Lower leg skin (tissue), 4 donors: ENCODE measurements around the gene ARMC2. TPM values are rescaled to one million over a fixed set of nuclear protein-coding genes. Genes with fewer than 3 reads are reported as not detected.

Experiments used
- DNase-seq, 2 donors: peaks; one replicate each; pipeline ENCODE4 v3.0.0-alpha.2; 2019; ENCODE audit warnings: low spot score in 2 of 2
- H3K4me3 ChIP-seq: fragments of 200-600 bp; sonication (generic); 2 replicates; pipeline ENCODE4 v1.5.1; 2017; ENCODE audit warnings: mild to moderate bottlenecking, low read depth; ENCODE audit not compliant: poor library complexity, severe bottlenecking
- POLR2A ChIP-seq, 2 donors: fragments of 450-650 bp; IDR thresholded peaks; one replicate each; pipeline ENCODE4 v1.6.1; 2016 to 2017; ENCODE audit warnings: antibody characterized with exemption in 2 of 2, mild to moderate bottlenecking in 1 of 2, moderate library complexity in 1 of 2
- WGBS, 2 donors: methylation state at CpG; one replicate each; pipeline ENCODE4 v1.1.5; 2018; 5-methylcytosine and 5-hydroxymethylcytosine counted together
- intact Hi-C: fragments of 100-400 bp; cut with DNase I; formaldehyde crosslinking; loops from one replicate; pipeline ENCODE4 v1.15.0; 2023; ENCODE audit warnings: low total_unique reads
- total RNA-seq, 4 donors: library from RNA; depleted of rRNA; stranded (reverse); fragments of >200 nt; gene quantifications; one replicate each; pipeline ENCODE4 v1.1.0, GENCODE V29; 2016
- TF ChIP-seq, protein P1 (sequence below), 3 donors: fragments of 450-650 bp; IDR thresholded peaks; one replicate each; pipeline ENCODE4 v1.5.1; 2016; ENCODE audit warnings: antibody characterized with exemption in 3 of 3, mild to moderate bottlenecking in 3 of 3, moderate library complexity in 2 of 3

The ARMC2 gene
- total RNA-seq, 4 donors from 2014 or later: 0.34 to 2.0 (median 1.2) TPM

DNA sequence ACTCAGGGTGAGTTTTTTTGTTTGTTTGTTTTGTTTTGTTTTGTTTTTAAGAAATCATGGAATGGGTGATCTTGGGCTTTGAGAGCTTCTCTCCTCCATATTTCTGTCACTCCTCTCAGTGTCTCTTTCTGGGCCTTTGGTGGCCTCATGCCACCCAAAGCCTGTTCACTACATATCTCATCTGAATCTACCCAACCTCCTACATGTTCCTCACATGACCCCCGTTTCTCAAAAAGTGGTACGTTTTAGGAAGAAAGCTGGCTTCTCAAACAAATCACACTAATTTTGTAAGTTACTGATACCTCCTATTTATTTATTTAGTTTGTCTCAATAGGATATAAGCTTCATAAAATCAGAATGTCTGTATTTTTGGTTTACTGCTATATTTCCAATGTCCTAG, 166.4 kb downstream of the ARMC2 start:
- no peak overlapping the region for H3K4me3 ChIP-seq

GRCh38 chr6:109015176-109015575, 167.0 kb downstream of the ARMC2 start:
- DNase-seq: no peak
- no peak overlapping the region for H3K4me3 ChIP-seq
- intact Hi-C loops: loop anchor here (10.0 kb wide), 1 partner anchor 1520 kb away; the partner anchor contains the start of gene SOBP
- no peak for TF ChIP-seq POLR2A (IDR thresholded peaks at IDR 0.05)
- TF ChIP-seq, protein P1, sequence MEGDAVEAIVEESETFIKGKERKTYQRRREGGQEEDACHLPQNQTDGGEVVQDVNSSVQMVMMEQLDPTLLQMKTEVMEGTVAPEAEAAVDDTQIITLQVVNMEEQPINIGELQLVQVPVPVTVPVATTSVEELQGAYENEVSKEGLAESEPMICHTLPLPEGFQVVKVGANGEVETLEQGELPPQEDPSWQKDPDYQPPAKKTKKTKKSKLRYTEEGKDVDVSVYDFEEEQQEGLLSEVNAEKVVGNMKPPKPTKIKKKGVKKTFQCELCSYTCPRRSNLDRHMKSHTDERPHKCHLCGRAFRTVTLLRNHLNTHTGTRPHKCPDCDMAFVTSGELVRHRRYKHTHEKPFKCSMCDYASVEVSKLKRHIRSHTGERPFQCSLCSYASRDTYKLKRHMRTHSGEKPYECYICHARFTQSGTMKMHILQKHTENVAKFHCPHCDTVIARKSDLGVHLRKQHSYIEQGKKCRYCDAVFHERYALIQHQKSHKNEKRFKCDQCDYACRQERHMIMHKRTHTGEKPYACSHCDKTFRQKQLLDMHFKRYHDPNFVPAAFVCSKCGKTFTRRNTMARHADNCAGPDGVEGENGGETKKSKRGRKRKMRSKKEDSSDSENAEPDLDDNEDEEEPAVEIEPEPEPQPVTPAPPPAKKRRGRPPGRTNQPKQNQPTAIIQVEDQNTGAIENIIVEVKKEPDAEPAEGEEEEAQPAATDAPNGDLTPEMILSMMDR (IDR thresholded peaks at IDR 0.05): no peak

More for the DNA sequence above, 166.4 kb downstream of the ARMC2 start:
- TF ChIP-seq, protein P1 (IDR thresholded peaks at IDR 0.05): no peak
- TF ChIP-seq POLR2A (IDR thresholded peaks at IDR 0.05): no peak
- no peak for DNase-seq
- intact Hi-C loops: loop anchor here (10.0 kb wide), 1 partner anchor 1520 kb away; the partner anchor contains the start of gene SOBP
- 54 to 64% methylated on average over 2 of the region's 2 CpGs for WGBS, 2 donors

- no peak overlapping the region for H3K4me3 ChIP-seq
- TF ChIP-seq, protein P1 (IDR thresholded peaks at IDR 0.05): no peak
- TF ChIP-seq POLR2A (IDR thresholded peaks at IDR 0.05): no peak
- intact Hi-C loops: loop anchor here (10.0 kb wide), 1 partner anchor 1525 kb away; the partner anchor contains the start of gene SOBP
- 45% methylated on average over 1 of the region's 1 CpG for WGBS, 2 donors
- DNase-seq: no peak
Measured at GRCh38 chr6:109019911-109020310, 171.7 kb downstream of the ARMC2 start.

- H3K4me3 ChIP-seq: no peak overlapping the region
- no peak for DNase-seq
- intact Hi-C loops: no loop called here
- no peak for TF ChIP-seq POLR2A (IDR thresholded peaks at IDR 0.05)
- TF ChIP-seq, protein P1 (IDR thresholded peaks at IDR 0.05): no peak
- WGBS, 2 donors: 80 to 94% methylated on average over 1 of the region's 1 CpG
Measured at GRCh38 chr6:109021870-109022269, 173.6 kb downstream of the ARMC2 start.

- no peak for TF ChIP-seq POLR2A (IDR thresholded peaks at IDR 0.05)
- DNase-seq: no peak
Measured at GRCh38 chr6:109023356-109023925, 175.2 kb downstream of the ARMC2 start.

More at GRCh38 chr6:109023356-109023925, 175.2 kb downstream of the ARMC2 start:
- intact Hi-C loops: no loop called here
- H3K4me3 ChIP-seq: no peak overlapping the region

Other genes with a start within 250 kb of the ARMC2 start
- 100 to 1,000 TPM in 3 of 4 donors, 10 to 100 TPM in 1; 47.9 to 165 (median 110) TPM for gene SESN1, start 246.4 kb downstream of the ARMC2 start, total RNA-seq
- gene CEP57L1, start 247.1 kb downstream of the ARMC2 start, total RNA-seq: 10 to 100 TPM in 1 of 4 donors, 1 to 10 TPM in 3; 3.2 to 10.2 (median 7.3) TPM